COLO668 (cell line): ENCODE results near the gene VPS45.
"Not testable (repeated sequence)": the region's sequence is repeated elsewhere in the genome, so short reads cannot be mapped to it uniquely, and the experiment has no call there.

ENCODE experiments used
- DNase-seq: peaks from one replicate; lab custom pipeline; 2025; ENCODE audit not compliant: unreplicated experiment; lab: John Stamatoyannopoulos, UW

The VPS45 gene

DNA sequence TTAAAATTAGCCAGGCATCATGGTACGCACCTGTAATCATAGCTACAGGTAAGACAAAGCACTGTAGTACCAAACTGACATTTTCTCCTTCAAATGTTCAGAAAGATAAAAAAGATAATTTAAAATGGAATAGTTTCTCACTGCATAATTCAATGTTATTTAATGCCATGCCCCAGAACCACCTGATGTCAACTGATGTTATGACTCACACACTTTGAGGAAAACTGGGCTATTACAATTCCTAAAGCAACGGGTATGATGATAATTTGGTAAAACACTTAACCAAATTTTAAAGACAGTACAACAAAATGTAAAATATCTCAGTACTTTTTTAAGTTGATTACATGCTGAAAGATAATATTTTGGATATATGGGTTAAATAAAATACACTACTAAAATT is 59.2 kb downstream of the VPS45 start:
- DNase-seq = no peak

DNA sequence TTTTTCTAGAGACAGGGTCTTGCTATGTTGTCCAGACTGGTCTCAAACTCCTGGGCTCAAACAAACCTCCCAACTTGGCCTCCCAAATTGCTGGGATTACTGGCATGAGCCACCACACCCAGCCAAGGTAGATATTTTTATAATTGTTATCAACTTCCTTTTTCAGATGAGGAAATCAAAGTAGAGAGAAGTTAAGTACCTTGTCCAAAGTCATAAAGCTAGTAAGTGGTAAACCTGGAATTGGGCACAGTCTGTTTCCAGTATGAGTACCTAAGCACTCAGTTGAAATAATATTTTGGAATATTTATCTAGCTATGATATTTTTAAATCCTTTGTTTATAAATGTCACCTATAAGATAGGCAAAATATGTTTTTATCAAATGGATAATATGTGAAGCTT is 59.9 kb downstream of the VPS45 start:
- DNase-seq = no peak

DNA sequence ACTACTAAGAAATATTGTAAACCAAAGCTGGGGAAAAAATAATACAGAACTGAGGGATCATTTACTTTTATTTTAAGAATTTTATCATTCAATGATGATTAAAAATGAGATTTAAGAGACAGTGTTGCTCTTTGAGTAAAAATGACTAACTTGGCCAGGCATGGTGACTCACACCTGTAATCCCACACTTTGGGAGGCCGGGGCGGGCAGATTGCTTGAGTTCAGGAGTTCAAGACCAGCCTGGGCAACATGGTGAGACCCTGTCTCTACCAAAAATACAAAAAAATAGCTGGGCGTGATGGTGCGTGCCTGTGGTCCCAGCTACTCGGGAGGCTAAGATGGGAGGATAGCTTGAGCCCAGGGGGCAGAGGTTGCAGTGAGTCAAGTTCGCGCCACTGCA is 60.3 kb downstream of the VPS45 start:
- no peak for DNase-seq

DNA sequence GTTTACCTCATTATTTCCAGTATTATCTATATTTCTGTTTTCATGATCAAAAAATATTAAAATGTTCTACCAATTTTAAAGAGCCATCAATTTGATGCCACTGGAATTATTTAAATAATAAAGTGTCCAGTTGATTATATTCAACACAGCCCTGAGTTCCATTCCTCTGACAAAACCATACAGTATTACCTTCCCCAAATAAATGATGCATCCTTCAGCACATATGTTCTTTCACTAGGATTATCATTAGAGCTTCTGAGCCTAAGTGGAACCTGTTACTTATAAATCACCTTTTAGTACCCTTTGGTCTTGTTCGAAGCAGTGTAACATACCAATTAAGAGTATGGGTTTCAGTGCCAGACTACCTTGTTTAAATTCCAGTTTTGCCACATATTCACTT is 64.8 kb downstream of the VPS45 start:
- DNase-seq = no peak

DNA sequence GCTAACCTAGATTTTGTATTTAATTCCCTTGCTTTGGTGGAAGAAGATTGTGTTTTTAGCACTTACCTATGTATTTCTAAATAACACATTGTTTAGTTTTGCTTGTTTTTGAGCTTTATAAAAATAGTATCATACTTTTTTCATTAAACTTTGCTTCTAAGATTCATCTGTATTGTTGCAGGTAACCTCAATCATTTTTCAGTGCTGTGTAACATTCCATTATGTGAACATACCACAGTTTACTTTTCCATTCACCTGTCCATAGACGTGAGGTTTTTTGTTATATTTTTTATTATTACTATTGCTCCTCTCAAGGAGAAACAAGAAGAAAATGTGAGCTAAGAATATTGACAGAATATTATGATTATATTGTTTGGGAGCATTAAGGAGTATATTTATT is 67.0 kb downstream of the VPS45 start:
- no peak for DNase-seq

DNA sequence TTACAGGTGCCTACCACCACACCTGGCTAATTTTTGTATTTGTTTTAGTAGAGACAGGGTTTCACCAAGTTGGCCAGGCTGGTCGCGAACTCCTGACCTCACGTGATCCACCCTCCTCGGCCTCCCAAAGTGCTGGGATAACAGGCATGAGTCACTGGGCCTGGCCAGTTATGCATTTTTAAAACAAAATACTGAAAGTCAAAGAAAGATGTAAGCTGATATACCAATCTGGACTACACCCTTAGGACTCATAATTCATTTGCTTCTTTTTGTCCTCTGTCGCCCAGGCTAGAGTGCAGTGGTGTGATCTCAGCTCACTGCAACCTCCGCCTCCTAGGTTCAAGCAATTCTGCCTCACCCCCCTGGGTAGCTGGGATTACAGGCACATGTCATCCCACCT is 67.8 kb downstream of the VPS45 start:
- not testable (repeated sequence) for DNase-seq

DNA sequence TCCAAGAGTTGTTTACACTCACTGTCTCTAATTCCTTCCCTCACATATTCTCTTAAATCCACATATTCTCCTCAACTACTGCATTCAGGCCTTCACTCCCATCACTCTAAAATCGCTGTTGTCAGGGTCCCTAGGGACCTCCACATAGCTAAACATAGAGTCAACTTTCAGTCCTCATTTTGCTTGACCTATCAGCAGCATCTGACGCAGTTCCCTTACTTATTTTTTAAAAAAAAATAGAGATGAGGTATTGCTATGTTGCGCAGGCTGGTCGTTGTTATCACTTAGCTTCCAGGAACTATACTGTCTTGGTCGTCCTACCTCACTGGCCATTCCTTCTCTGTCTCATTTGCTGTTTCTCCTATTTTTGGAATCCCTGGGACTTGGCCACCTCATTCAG is 70.5 kb downstream of the VPS45 start:
- DNase-seq = no peak

DNA sequence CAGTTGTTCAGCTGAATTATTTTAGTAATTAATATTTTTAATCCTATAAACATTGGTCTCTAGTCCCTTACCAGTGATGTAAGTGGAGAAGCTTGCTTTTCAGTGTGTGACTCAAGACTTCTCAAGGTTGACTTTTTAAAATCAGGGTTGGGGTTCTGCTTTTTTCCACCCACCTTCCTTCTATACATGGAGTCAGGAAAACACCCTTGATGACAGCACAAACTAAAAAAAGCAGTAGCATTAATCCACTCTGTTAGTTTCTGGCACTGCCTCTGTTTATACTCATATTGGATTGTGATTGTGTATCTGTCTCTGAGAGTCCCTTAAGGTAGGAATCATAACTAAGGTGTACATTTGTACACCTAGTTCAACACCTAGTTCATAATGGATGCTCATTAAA is 73.9 kb downstream of the VPS45 start:
- DNase-seq = no peak

DNA sequence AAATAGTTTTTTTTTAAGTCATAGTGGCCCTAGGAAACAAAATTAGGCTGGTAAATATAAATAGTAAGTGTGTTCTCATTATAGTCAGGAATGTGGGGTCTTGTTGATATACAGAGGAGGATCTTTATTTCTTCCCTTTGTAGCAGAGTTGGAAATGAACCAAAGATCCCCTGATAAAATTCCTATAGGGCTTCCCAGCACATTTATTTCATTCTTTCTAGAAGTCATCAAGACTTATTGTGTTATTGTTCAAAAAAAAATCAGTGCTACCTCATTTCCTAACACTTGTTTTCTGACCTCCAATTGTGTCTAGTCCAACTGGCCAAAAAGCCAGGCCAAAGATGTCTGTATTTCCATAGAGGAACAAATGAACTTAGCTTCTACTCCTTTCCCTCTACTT is 74.5 kb downstream of the VPS45 start:
- no peak for DNase-seq

DNA sequence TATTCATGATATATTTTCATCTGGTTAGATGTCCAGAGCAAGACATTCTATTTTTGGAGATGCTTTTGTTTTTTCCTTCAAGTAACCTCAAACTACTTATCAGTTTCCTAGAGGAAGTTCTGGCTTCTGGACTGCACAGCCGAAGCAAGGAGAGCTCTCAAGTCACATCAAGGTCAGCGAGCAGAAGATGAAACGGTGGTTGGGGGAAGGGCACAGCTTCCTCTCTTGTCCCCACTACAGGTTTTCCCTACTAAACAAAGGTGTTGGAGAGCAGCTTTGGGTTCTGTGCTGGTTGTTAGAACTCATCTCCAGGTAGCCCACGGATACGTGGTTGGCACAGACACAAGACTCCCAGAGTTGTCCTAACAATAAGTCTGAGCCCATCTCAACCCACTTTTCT is 77.0 kb downstream of the VPS45 start:
- DNase-seq = no peak

DNA sequence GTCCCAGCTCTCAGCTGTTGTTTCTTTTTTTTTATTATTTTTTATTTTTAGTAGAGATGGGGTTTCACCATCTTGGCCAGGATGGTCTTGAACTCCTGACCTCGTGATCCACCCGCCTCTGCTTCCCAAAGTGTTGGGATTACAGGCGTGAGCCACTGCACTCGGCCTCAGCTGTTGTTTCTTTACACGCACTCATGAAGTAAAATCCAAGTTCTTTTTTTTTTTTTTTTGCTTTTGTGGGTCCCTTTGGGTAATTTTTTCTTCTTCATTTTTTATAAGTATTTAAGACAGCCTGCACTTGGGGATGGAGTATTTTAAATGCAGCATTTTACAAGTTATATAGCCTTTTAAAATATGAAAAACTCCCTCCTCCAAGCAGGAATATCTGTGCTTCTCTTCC is 78.4 kb downstream of the VPS45 start:
- not testable (repeated sequence) for DNase-seq

DNA sequence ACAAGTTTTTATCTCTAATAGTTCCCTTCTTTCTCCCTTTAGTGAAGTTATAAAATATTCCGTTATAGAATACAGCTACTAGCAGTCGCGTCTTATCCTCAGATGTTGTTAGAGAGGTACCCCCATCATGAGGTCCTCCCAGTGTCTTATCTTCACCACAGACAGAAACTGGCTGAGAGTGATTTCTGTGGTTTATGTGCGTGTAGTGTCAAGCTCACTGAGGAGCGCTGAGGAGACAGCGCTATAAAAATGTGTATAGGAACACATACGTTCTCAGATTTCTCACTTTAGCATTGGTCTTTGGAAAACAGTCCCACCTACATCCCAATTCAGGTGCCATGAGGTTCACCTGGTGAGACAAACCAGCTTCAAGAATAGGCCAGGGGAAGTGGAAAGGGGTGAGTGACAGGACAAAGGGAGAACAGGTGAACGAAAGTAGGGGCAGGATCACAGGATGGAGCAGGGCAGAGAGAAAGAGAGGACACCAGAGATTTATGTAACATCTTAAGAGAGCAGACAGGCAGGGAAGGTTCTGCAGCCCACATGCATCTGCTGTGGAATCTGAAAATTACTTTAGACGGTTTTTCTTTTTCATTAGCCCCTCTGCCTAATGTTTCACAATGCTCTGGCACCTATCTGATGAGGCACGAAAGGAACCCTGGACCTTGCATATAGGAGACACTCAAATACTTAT is 79.4 kb downstream of the VPS45 start:
- DNase-seq = no peak

DNA sequence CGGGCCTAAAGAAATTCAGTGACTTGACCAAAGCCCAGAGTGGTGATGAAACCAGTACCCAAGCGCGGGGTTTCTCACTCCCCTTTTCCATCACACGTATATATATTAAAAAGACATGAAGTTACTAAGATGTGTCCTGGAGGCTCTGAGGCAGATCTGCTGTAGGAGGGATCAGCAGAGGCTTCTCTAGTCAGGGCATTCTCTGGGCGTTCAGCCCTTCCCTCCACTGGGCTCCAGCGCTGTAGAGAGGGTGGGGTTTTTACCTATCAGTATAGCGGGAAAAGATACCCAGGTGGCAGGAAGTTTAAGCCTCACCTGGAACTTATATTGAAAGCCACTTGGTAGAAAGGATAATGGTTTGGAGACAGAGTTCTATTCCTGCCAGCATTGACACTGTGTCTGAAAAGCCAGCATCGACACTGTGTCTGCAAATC is 81.3 kb downstream of the VPS45 start:
- DNase-seq = peak; percentile 15

DNA sequence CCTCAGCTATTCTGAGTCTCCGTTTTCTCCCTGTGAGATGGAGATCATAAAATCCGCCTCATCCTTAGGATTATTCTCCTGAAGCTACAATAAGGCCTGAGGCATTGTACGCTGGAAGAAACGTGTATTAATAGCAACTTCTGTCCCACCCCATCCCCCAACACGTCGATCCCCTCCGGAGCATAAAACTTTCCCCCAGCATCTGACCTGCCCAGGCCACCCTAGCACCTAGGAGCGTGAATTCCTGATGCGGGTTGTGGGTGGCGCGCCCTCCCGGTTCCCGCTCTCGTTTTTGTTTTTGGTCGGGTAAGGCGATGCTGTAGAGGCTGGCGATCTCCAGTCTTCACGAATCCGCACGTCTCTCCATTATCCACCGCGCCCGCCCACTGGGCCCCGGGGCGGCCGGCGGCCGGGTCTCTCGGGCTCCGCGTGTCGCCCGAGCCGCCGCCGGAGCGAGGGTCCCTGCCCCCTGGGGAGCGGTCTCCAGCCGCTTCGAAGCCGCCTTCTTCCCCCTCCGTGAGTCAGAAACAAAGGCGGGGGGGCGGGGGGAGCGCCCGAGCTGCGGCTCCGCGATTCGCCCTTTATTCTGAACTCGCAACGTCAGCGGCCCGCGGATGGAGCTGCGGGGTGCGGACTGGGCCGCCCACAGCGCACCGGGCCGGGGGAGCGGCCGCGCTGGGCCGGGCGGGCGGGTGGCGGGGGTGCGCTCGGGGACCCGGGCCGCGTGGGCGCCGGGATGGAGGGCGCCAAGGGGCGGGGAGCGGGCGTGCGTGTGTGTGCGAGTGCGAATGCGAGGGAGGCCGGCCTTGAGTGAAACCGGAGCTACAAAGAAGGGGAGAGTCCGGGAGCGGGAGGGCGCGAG is 81.9 kb downstream of the VPS45 start, which contains the start of gene PLEKHO1:
PLEKHO1 (plus strand) TSS at position 646 of the 862 bp plus-strand sequence. CDS start 342 bp downstream, outside the sequence.
- DNase-seq = peak; percentile 81

DNA sequence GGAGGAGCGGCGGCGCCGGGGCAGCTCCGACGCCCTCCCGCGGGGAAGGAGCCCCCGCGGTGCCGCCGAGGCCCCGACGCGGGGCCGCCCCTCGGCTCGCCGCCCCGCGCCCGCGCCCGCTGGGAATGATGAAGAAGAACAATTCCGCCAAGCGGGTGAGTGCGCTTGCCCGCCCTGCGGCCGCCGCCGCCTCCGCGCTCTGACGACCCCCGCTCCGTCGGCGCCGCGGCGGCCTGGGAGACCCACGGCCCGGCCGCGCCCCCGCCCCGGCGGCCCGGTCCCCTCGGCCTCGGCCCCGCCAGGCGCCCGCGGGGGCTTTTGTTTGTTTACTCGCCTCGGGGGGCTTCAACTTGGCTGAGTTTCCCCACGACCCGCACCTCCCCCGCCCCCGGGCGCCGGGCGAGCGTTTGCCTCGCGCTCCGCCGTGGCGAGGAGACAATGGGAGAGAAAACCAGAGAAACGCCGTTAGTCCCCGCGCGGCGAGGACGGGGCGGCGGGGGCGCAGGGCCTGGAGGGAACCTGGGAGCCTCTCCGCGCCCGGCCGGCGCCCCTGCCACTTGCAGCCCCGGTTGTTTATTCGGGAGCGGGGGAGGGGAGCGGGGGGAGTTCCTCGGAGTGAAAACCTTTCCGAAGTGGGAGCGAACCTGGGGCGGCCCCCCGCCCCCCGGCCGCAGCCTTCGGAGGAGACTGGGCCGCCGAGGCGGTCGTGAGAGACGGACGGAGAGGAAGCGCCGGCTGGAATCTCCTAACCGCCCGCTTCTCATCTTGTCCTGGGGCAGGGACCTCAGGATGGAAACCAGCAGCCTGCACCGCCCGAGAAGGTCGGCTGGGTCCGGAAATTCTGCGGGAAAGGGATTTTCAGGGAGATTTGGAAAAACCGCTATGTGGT is 82.8 kb downstream of the VPS45 start:
- peak; percentile 38 for DNase-seq

DNA sequence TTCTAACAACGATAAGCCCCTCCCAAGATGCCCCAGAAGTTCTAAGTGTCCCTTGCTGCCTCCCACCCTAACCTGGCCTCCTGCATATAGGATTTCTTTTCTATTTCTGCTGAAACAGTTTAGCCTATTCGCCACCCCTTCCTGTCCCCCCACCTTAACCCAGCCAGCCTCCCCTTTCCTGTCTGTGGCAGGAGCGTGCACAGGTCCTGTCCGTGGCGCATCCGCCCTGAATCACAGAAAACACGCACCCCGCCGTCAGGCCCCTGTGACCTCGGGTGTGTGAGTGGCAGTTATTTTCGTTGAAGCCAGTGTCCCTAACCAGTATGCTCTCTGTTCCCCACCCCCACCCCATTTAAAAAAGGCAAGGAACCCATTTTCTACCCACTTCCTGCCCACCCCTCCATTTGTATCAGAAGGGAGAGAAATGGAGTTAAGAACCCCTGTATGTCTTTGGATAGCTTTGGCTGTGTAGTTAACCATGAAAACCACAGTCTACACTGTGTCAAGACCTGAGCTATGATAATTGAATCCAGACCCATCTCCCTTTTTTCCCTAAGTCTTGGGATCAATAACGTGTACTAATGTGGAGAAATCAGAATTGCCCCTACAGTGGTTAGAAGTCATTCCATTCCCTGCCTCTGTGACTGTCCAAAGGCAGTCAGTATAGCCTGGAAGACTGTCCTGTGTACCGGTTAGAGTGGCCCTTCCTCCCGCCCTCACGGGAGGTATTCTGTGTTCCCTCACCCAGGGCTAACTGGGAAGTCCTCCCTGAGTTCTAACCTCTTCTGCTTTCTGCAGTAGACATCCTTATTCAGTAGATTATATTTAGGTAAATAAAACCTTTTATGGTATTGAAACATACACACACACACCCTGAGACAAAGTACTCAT is 84.0 kb downstream of the VPS45 start:
- DNase-seq = no peak

DNA sequence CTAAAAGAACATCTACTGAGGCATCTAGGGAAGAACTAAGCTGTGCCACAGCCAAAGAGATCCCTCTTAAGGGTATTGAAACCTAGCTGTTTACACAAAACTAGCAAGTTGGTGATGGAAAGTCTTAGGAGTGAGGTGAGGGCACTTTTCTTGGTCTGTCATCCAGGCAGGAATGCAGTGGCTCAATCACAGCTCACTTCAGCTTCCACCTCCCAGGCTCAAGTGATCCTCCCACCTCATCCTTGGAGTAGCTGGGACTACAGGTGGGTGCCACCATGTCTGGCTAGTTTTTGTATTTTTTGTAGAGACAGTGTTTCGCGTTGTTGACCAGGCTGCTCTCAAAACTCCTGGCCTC is 84.6 kb downstream of the VPS45 start:
- DNase-seq = no peak

DNA sequence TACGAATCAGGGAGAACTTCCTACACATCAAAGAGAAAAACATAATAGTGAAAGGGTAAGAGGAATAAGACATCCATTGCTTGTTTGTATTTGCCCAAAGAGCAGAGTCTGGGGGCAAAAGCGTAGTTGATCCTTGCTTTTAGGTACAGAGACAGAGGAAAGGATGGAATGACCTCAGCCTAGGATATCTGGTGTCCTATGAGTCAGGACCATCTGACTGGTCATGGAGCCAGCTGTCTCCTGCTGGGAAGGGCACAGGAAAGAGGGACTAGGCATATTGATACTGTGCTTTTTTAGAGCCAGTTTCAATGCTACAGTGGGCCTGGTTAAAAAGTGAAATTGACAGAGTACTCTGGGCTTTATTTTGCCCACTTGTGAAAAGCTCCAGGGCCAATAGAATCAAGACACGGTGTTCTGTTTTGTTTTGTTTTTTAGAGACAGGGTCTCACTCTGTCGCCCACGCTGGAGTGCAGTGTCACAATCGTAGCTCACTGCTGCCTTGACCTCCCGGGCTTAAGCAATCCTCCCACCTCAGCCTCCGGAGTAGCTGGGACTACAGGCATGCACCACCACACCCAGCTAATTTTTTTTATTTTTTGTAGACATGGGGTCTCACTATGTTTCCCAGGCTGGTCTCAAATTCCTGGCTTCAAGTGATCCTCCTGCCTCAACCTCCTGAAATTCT is 85.3 kb downstream of the VPS45 start:
- DNase-seq = no peak

DNA sequence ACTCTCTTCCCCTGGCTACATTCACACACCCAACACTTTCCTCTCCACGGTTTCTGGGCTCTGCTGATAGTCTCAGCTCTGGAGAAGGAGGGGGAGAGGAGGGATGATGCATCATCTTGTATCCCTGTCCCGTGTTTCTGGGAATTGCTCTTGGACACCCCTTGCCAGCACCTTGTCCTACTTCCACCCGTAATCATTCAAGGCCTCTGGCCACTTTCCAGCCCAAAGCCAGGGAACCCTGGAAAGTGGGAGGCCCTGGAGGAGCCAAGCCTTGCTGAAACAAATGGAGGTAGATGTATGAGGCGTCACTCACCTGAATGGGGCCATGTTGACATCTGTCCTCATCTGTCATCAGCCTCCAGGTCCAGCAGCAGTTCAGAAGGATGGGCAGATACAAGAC is 86.6 kb downstream of the VPS45 start:
- no peak for DNase-seq
